HepG2 (cell line): ENCODE data around the gene POLR1G. TPM values are rescaled to one million over a fixed set of nuclear protein-coding genes. Genes with fewer than 3 reads are reported as not detected.

Experiments
- ATAC-seq: fragments of 200-7000 bp; cut with Tn5 transposase; 3 replicates; pipeline ENCODE4 v1.9.1; 2020; ENCODE audit warnings: mild to moderate bottlenecking, moderate library complexity
- BruUV-seq: library from RNA; stranded (reverse); fragments of 400-500 nt; replicated peaks from 2 replicates; lab custom pipeline; 2021; lab: Mats Ljungman, UMichigan
- CTCF ChIA-PET: fragments of 300-600 bp; formaldehyde crosslinking; extraction: SDS; loops from one replicate; lab custom pipeline; 2021; ENCODE audit warnings: low total read pairs, inconsistent platforms, low intra/inter-chr PET ratio; lab: Yijun Ruan, JAX
- POLR2A ChIA-PET: fragments of 350-600 bp; sonication (Branson Sonifier 250); formaldehyde crosslinking; loops from one replicate; lab custom pipeline; 2020; ENCODE audit warnings: antibody characterized with exemption, inconsistent platforms; lab: Yijun Ruan, JAX
- DNase-seq: peaks from one replicate; pipeline ENCODE4 v3.0.0-alpha.2; 2015; ENCODE audit warnings: low spot score
- FAIRE-seq: peaks from 3 replicates; lab custom pipeline; 2011; peaks lifted over from hg19 to GRCh38; lab: Jason Lieb, UNC
- H2AFZ ChIP-seq: one replicate; pipeline ENCODE4 v1.6.1; 2011; ENCODE audit warnings: low read length, inconsistent platforms
- H3K27ac ChIP-seq: fragments of 300-600 bp; 3 replicates; pipeline ENCODE4 v1.8.0; 2011; ENCODE audit warnings: mixed run types, mild to moderate bottlenecking, mixed read lengths, low read length, inconsistent platforms; ENCODE audit not compliant: insufficient read depth; ENCODE audit errors: extremely low read length
- H3K27me3 ChIP-seq, 2 experiments: fragments of 200-600 bp in 1 of 2; 2 replicates in 1 of 2; 3 replicates in 1 of 2; pipeline versions ENCODE4 v1.6.0 to v1.8.0; 2011; ENCODE audit warnings: low read length in 2 of 2, mild to moderate bottlenecking in 2 of 2, moderate library complexity in 2 of 2, inconsistent platforms in 1 of 2; ENCODE audit not compliant: insufficient read depth in 2 of 2, control insufficient read depth in 1 of 2
- H3K36me3 ChIP-seq, 2 experiments: fragments of 200-600 bp in 1 of 2; replicated peaks in 1 of 2; 2 replicates in 1 of 2; 3 replicates in 1 of 2; pipeline versions ENCODE4 v1.5.1 to v1.8.0; 2011; ENCODE audit warnings: low read length in 2 of 2, inconsistent platforms in 1 of 2; ENCODE audit not compliant: insufficient read depth in 2 of 2, control insufficient read depth in 1 of 2
- H3K4me1 ChIP-seq: 2 replicates; pipeline ENCODE4 v1.5.1; 2012; ENCODE audit warnings: low read length, inconsistent platforms; ENCODE audit not compliant: insufficient read depth
- H3K4me2 ChIP-seq: 2 replicates; pipeline ENCODE4 v1.6.0; 2011; ENCODE audit warnings: low read depth, low read length, inconsistent platforms
- H3K4me3 ChIP-seq, 3 experiments: fragments of 200-600 bp in 1 of 3; sonication (generic), shearing (Covaris generic) in 1 of 3; replicated peaks in 1 of 3; 2 replicates each; pipeline ENCODE4 v1.5.1; 2011 to 2016; ENCODE audit warnings: low read length in 3 of 3, inconsistent platforms in 2 of 3, low read depth in 2 of 3, mild to moderate bottlenecking in 2 of 3, control low read depth in 1 of 3, mixed read lengths in 1 of 3; ENCODE audit not compliant: insufficient read depth in 1 of 3
- H3K79me2 ChIP-seq: one replicate; pipeline ENCODE4 v1.6.1; 2011; ENCODE audit warnings: low read length, inconsistent platforms; ENCODE audit not compliant: insufficient read depth
- H3K9ac ChIP-seq: 2 replicates; pipeline ENCODE4 v1.6.0; 2011; ENCODE audit warnings: mild to moderate bottlenecking, low read depth, low read length, inconsistent platforms; ENCODE audit not compliant: insufficient read depth
- H3K9me3 ChIP-seq: 2 replicates; pipeline ENCODE4 v1.5.1; 2012; ENCODE audit warnings: mild to moderate bottlenecking, low read length
- H4K20me1 ChIP-seq: 2 replicates; pipeline ENCODE4 v1.6.0; 2011; ENCODE audit warnings: inconsistent platforms, mild to moderate bottlenecking, low read length, moderate library complexity; ENCODE audit not compliant: insufficient read depth
- BATF2 ChIP-seq: sonication (generic); formaldehyde crosslinking; IDR thresholded peaks from 2 replicates; pipeline ENCODE4 v1.8.0; 2022; ENCODE audit warnings: mild to moderate bottlenecking, missing genetic modification reagents, moderate library complexity
- FOXO4 ChIP-seq: sonication (generic); formaldehyde crosslinking; conservative IDR thresholded peaks from 2 replicates; pipeline ENCODE4 v1.8.1; 2023; ENCODE audit warnings: missing genetic modification reagents
- HNRNPK ChIP-seq: fragments of 200-400 bp; formaldehyde crosslinking; IDR thresholded peaks from 2 replicates; pipeline ENCODE4 v1.6.1; 2018; ENCODE audit warnings: low read length, low read depth, moderate library complexity, mild to moderate bottlenecking; ENCODE audit not compliant: poor library complexity, severe bottlenecking
- HOXD1 ChIP-seq: sonication (generic); formaldehyde crosslinking; IDR thresholded peaks from 2 replicates; pipeline ENCODE4 v1.5.0; 2020; ENCODE audit warnings: missing genetic modification reagents
- KDM1A ChIP-seq: IDR thresholded peaks from 2 replicates; pipeline ENCODE4 v1.6.1; 2016; ENCODE audit warnings: missing compliant biosample characterization
- MAFF ChIP-seq: IDR thresholded peaks from 2 replicates; pipeline ENCODE4 v1.6.1; 2011; ENCODE audit warnings: low read depth, low read length, improper control_type of control experiment
- MBNL3 ChIP-seq: fragments of 250-450 bp; sonication (Bioruptor Pico); conservative IDR thresholded peaks from 2 replicates; pipeline ENCODE4 v1.8.0; 2022; ENCODE audit warnings: mild to moderate bottlenecking, inconsistent platforms
- NFKBIZ ChIP-seq: IDR thresholded peaks from 2 replicates; pipeline ENCODE4 v1.6.1; 2018; ENCODE audit warnings: missing genetic modification reagents, missing compliant biosample characterization
- POGK ChIP-seq: sonication (generic); formaldehyde crosslinking; conservative IDR thresholded peaks from 2 replicates; pipeline ENCODE4 v1.8.0; 2022; ENCODE audit warnings: mild to moderate bottlenecking, moderate library complexity, missing genetic modification reagents
- SAP130 ChIP-seq: IDR thresholded peaks from 2 replicates; pipeline ENCODE4 v1.6.1; 2016; ENCODE audit warnings: low read depth
- ZBTB42 ChIP-seq: sonication (generic); formaldehyde crosslinking; IDR thresholded peaks from 2 replicates; pipeline ENCODE4 v1.5.0; 2020; ENCODE audit warnings: mild to moderate bottlenecking, missing genetic modification reagents
- ZFX ChIP-seq: sonication (generic); formaldehyde crosslinking; IDR thresholded peaks from 2 replicates; pipeline ENCODE4 v1.4.0; 2020; ENCODE audit warnings: mild to moderate bottlenecking, low read depth, missing genetic modification reagents, moderate library complexity
- ZFY ChIP-seq: sonication (generic); formaldehyde crosslinking; IDR thresholded peaks from 2 replicates; pipeline ENCODE4 v1.4.0; 2020; ENCODE audit warnings: missing genetic modification reagents
- ZMYM2 ChIP-seq: sonication (generic); formaldehyde crosslinking; IDR thresholded peaks from 2 replicates; pipeline ENCODE4 v1.8.0; 2022; ENCODE audit warnings: mild to moderate bottlenecking, missing genetic modification reagents
- ZNF274 ChIP-seq: sonication (generic); formaldehyde crosslinking; IDR thresholded peaks from 2 replicates; pipeline ENCODE4 v1.5.1; 2020; ENCODE audit warnings: mild to moderate bottlenecking, missing genetic modification reagents
- ZNF629 ChIP-seq: sonication (generic); formaldehyde crosslinking; conservative IDR thresholded peaks from 2 replicates; pipeline ENCODE4 v1.5.0; 2020; ENCODE audit warnings: missing genetic modification reagents
- WGBS: methylation state at CpG from one replicate; pipeline ENCODE4 v1.1.6; 2017; ENCODE audit warnings: low lambda C conversion rate; 5-methylcytosine and 5-hydroxymethylcytosine counted together
- in situ Hi-C: cut with HindIII; loops from 2 replicates; pipeline ENCODE4 v1.10.0; 2017; ENCODE audit warnings: low pct_unique_long_range_greater_than_20kb; ENCODE audit not compliant: extremely low pct_ligation_motif_present
- intact Hi-C: fragments of 100-400 bp; cut with micrococcal nuclease; formaldehyde crosslinking; loops from one replicate; pipeline ENCODE4 v1.10.0; 2022; ENCODE audit not compliant: unreplicated experiment
- polyA plus RNA-seq, 8 experiments: library from polyadenylated mRNA; depleted of rRNA in 3 of 8; stranded (reverse) in 7 of 8; unstranded in 1 of 8; fragments of >200 nt; fragmentation: Illumina TruSeq in 4 of 8; extraction: Trizol in 4 of 8; gene quantifications; 2 replicates each; pipeline versions ENCODE4 v1.2.1 to v1.2.3, GENCODE V29; 2011 to 2016; ENCODE audit warnings: low read depth in 4 of 8, missing spikeins in 1 of 8, mixed read lengths in 1 of 8; ENCODE audit not compliant: insufficient read depth in 1 of 8
- total RNA-seq, 5 experiments: library from RNA; depleted of rRNA; stranded (reverse); fragments of >200 nt; fragmentation: Illumina TruSeq; extraction: Trizol; gene quantifications; 2 replicates each; pipeline ENCODE4 v1.2.3, GENCODE V29; 2016; ENCODE audit warnings: low read depth in 1 of 5

Gene POLR1G
- total and polyA plus RNA-seq, 2 of the 13 experiments (the other 11 are each of a cell fraction or from before 2014, with no cell fraction given), result 3.5 to 20.8 TPM

GRCh38 chr19:45445139-45445538 is 38.7 kb downstream of the POLR1G start:
- Histone ChIP-seq H3K4me1 (peaks cover 82% of the 10 kb centered on the region), H3K27ac (peak overlapping the region; percentile 89), H3K9ac (peak overlapping the region; percentile 90), H3K9me3 (no peaks in the 10 kb centered on the region), H4K20me1 (no peaks in the 10 kb centered on the region), H3K79me2 (no peaks in the 10 kb centered on the region), H2AFZ (no peak overlapping the region), H3K4me2 (peak overlapping the region; percentile 100), H3K27me3 (no peaks in the 10 kb centered on the region), H3K4me3 (peak overlapping the region in 1 of 3 experiments; percentile 72; a peak in 2 of 6 replicates), H3K36me3 (no peaks in the 10 kb centered on the region)
- WGBS, result 43% methylated on average over 4 of the region's 4 CpGs
- no TSS peak for BruUV-seq
- ChIA-PET CTCF (interaction anchor here (1.0 to 3.1 kb wide), 2 partner anchors 21 to 33 kb away, joined by 4 to 9 read pairs; no protein-coding TSS in a partner anchor), POLR2A (interaction anchor here (0.5 to 1.7 kb wide), 2 partner anchors 10 to 18 kb away, joined by 3 to 5 read pairs; no protein-coding TSS in a partner anchor)
- TF ChIP-seq NFKBIZ (CRISPR knock-in tag) (no peak), FOXO4 (CRISPR knock-in tag) (0 out of 2 replicates have a peak, but pooled peaks have one; percentile 32)
- in situ Hi-C loops (no loop called here), intact Hi-C loops (no loop called here)
- FAIRE-seq, result no peak
- DNase-seq, result no peak
- ATAC-seq, result no peak

- Histone ChIP-seq H3K79me2 (no peaks in the 10 kb centered on the region), H4K20me1 (no peaks in the 10 kb centered on the region), H3K27ac (no peak overlapping the region), H3K36me3 (no peaks in the 10 kb centered on the region), H2AFZ (no peak overlapping the region), H3K9me3 (no peaks in the 10 kb centered on the region), H3K27me3 (peaks cover 0 to 4% of the 10 kb centered on the region in 2 experiments; a peak in 3 of 5 replicates), H3K4me2 (no peak overlapping the region), H3K4me3 (no peak overlapping the region), H3K4me1 (peaks cover 79% of the 10 kb centered on the region), H3K9ac (no peak overlapping the region)
- ATAC-seq (no peak), FAIRE-seq (peak; percentile 56), DNase-seq (peak; percentile 63)
- 33% methylated on average over 6 of the region's 6 CpGs for WGBS
- intact Hi-C loops, result no loop called here
- in situ Hi-C loops, result no loop called here
- CTCF ChIA-PET, result interaction anchor here (3.1 kb wide), 1 partner anchor 32 kb away, joined by 9 read pairs; no protein-coding TSS in a partner anchor
- no TSS peak for BruUV-seq
- POLR2A ChIA-PET, result no interaction called here
- TF ChIP-seq ZFY (CRISPR knock-in tag), result 0 out of 2 replicates have a peak, but pooled peaks have one; percentile 30
- peak; percentile 35; the same call in 1 of the 2 replicates for TF ChIP-seq ZFX (CRISPR knock-in tag)
- no peak for TF ChIP-seq HOXD1 (CRISPR knock-in tag)
- no peak for TF ChIP-seq BATF2 (CRISPR knock-in tag)
- no peak for TF ChIP-seq HNRNPK
- peak; percentile 99 for TF ChIP-seq MAFF
- no peak for TF ChIP-seq MBNL3 (CRISPR knock-in tag)
- TF ChIP-seq KDM1A (CRISPR knock-in tag), result peak; percentile 89
- TF ChIP-seq POGK (CRISPR knock-in tag), result no peak
- TF ChIP-seq ZNF629 (CRISPR knock-in tag), result peak; percentile 99
- peak; percentile 20; the same call in 1 of the 2 replicates for TF ChIP-seq SAP130
- no peak for TF ChIP-seq ZBTB42 (CRISPR knock-in tag)
- TF ChIP-seq ZMYM2 (CRISPR knock-in tag), result peak; percentile 47; the same call in 1 of the 2 replicates
- no peak for TF ChIP-seq ZNF274 (CRISPR knock-in tag)
Observed at GRCh38 chr19:45446295-45446694, 39.9 kb downstream of the POLR1G start.
